Dedifferentiated amniotic fluid mesenchymal stem cell (primary cell): ENCODE data around the gene PRDM11.

ENCODE experiments used
- DNase-seq: peaks from one replicate; pipeline ENCODE4 v3.0.0-alpha.2; 2016; ENCODE audit errors: extremely low spot score

PRDM11 gene

DNA sequence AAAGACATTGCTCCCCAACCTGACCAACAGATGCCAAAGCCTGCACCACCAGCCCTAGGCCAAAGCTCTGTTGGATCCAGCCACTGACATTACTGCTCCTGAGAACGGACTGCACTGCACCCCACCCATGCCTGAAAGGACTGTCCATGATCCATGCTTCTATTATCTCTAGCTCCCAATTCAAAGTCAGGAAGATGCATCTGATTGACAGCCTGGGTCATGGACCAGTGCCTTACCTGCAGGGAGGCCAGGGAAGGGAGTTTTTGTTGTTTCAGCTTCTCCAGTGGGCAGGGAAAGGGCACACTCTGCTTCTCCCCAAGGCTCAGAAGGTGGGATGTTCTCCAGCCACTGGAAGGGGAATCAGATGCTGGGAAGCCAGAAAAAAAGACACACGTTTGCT is 4.8 kb upstream of the PRDM11 start:
- no peak for DNase-seq

- no peak for DNase-seq
These were observed 4.0 kb upstream of the PRDM11 start for GRCh38 chr11:45142241-45143055.

GRCh38 chr11:45143494-45143893 is 2.9 kb upstream of the PRDM11 start:
- DNase-seq: no peak

DNA sequence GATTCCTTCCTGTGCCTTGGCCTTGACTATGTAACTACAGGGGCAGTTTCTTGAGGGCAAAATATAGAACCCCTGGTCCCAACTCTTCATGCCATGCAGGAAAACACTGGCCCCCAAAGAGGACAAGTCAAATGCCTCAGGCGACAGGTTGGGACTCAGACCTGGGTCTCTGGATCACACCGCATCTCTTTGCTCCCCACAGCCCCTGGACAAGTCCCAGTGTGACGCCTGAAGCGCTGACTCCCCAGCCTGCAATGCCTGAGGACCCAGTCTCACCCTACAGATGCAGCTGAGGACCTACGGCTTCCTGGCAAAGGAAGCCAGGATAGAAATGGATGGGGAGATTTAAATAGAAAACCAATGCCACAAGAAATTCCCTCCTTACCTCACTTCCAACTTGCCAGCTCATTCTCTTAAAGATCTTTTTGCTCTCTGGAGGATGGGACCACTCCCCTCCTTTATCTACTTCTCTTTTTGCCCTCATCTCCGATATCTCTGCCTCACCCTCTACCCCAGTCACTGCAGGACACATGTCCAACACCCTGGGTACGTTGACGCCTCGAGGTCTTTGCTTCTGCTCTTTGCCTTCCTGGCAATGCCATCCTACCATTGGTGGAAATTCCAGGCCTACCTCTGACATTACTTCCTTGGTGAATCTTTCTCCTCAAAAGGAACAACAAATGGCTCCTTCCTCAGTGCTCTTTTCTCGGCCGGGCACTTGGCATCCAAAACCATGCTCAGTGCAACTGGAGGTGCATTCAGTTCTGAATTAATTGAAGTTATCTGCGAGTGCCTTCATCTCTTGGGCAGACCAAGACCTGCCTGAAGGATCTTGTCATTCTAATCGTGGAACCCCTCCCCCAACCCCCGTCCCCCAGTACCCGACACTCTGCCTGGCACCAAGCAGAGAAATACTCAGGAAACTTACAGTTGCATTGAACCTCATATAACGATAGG is 2.0 kb upstream of the PRDM11 start:
- DNase-seq: no peak

DNA sequence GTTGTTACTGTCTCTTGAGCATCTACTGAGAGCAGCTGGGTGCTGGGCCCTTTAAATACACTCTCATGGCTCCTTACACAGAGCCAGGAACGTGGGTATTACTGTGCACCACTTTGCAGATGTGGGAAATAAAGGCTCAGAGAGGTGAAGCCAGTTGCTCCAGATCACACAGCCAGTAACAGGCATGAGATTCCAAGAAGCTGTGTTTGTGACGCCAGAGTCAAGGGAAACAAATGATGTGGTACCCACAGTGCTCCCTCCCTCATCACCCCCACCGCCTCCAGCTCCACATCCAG is 1.4 kb upstream of the PRDM11 start:
- no peak for DNase-seq

- DNase-seq: no peak
These were observed 914 bp upstream of the PRDM11 start for GRCh38 chr11:45145379-45146071.

GRCh38 chr11:45147017-45147728 is 734 bp downstream of the PRDM11 start:
- peak; percentile 92 for DNase-seq

DNA sequence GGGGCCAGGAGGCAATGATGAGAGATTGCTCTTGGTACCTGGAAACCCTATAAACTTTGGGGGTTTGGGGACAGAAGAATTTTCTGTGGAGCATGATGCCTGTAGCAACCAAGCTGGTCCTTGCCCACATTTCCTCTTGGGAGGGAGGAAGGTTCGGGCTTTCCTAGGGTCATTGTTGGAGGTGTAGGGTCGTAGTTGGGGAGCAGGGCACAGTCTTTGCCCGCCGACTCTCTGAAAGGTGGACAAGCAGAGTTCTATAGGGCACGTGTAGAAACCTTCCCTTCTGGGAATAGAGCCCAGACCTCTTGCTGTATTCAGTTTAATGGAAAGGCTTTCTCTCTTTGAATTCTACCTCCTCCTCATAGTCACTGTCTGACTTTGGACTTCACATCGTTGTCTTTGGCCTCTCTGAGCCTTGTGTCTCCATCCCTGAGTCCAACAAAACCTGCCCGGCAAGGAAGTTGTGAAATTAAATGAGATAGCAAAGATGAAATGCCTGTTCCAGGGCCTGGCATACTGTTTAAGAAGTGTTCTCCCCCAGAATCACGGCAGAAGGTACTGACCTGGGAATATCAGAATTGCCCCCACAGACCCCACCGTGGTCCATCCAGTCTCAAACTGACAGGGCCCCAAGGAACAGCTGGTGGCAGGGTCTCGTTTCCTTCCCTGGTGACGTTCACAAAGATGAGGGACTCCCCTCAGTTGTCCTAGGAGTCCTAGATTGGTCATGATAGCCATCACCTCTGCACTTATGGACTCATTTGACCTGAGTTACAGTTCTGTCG is 1.6 kb downstream of the PRDM11 start:
- no peak for DNase-seq

DNA sequence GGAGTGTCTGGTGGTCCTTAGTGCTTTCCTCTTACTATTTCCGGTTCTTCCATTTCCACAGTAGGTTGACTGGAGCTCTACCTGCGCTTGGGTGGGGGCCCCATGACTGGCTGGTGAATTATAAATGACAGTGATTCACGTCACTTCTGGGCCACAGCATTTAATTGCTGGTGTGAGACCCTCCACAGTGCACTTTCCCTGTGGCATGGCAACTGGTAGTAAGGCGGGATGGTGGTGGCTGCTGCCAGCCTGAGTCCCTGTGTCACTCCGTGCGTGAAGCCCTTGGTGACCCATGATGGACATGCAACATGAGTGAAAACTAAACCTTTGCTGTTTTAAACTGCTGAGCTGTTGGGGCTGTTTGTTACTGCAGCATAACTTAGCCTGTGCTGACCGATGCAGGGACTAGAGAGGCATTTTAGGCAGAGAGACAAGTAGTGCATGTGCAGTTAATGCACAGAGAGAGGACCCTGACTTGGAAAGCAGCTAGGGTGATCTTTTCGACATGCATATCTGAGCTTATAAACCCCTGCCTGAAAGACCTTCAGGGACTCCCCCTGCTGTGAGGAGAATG is 3.1 kb downstream of the PRDM11 start:
- no peak for DNase-seq

GRCh38 chr11:45150301-45150700 is 3.9 kb downstream of the PRDM11 start:
- DNase-seq: no peak

DNA sequence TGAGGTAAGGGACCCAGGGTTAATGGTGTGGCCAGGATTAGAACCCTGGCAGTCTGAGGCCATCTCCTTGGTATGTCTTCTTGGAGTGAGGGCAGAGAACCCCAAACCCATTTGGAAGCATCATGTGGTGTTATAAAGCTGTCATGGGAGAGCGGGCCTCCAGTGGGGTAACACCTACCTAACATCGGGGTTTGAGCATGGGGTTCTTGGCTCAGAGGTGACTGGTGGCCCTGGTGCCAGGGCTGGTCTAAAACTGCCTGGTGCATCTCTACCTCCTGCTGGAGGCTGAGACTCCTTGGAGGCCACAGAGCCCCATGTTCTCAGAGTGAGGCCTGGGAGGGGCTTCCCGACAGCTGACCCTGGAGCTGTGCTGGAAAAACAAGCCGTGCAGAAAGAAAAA is 4.5 kb downstream of the PRDM11 start:
- DNase-seq: no peak

DNA sequence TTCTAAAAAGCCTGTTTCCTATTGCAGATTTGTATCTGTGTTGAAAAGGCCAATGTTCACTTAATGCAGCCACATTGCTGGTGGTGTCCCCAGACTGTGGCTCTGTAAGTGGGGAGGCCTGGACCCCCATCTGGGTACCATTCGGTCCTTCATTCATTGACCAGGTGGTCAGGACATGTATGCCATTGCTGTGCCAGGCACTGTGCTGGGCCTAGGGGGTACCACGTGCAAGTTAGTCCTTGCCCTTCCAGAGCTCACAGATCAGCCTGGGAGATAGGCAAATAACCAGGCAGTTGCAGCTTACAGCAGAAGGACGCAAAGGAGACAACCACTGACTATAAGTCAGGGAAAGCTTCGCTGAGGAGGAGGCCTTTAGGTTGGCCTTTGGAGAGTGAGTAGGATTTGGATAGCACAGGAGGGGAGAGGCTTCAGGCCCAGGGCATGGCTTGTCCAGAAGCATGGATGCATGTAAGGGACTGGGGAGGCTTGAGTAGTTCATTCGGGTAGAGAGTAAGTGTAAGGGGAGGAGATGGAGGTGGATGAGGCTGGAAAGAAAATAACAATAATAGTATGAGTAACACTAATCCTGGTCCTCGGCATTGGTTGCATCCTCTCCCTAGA is 5.0 kb downstream of the PRDM11 start:
- DNase-seq: no peak

DNA sequence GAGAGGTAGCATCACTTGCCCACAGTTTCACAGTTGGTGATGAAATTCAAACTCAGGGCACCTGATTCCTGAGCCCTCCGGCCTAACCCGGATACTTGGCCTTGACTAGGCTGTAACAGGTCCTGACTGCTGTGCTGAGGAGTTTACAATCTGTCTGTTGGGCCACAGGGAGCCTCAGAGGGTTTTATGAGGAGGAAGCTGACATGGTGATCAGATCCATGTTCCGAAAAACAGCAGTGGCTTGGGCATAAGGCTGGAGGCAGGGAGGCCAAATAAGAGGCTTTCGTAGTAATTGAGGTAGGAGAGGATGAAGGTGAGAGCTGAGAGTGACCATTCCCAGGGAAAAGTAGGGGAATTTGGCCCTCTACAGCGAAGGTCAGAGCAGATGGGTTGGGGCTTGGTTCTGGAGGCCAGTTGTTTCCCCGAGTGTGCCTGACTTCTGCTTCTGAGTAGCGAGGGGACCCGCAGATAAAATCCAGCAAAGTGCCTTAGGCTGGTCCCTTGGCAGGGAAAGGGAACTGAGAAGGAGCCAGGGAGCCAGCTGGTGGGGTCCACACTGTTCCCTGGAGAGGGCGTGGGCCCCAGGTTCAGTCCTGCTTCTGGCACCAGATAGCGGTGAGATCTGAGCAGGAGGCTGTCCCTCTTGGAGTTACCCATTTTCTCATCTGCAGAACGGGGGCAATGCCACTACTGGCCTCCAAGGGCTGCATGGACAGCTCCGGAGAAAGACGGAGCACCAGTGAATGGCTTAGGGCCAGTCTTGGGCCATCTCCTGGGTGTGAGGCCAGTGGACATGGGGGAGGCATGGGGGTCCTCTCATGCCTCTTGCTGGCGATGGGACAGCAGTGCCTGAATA is 6.5 kb downstream of the PRDM11 start:
- DNase-seq: no peak

GRCh38 chr11:45154276-45154675 is 7.8 kb downstream of the PRDM11 start:
- no peak for DNase-seq

GRCh38 chr11:45155058-45155551 is 8.7 kb downstream of the PRDM11 start:
- DNase-seq: no peak

DNA sequence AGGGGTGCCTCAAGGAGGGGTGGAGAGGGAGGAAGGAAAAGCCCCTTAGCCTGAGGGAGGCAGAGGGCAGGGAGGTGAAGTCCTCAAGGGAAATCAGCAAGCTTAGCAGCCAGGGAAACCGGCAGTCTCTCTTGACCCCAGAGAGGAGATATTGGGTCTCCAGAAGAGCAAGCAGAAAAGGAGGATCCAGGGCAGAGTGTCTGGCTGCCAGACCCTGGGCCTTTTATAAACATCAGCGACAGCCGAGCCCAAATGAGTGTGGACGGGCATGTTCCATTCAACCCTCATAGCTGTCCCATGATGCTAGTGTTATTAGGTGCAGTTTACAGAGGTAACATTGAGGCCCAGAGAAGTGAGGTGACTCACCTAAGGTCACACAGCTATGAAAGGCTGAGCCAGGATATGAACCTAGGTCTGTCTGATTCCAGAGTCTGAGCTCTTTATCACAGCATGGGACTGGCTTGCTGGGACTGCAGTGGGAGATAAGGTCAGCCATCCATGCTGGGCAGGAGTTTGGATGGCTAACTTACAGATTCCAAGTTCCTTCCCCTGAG is 9.3 kb downstream of the PRDM11 start:
- DNase-seq: no peak

DNA sequence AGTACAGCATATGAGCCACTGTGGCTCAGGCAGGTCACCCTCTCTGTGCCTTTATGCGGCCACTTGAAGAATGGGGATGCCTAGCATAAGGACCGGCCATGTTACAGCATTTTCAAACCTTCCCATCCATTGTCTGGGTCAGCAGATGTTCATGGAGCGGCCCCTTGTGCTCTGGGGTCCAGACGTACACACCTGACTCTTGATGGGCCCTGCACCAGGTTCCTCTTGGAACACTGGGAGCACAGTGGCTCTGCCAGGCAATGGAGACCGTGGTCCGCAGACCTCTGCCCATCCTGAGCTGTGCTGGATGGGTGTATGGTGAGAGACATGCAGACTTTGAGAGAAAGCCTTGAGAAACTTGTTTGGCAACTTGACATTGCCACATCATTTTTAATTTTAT is 9.8 kb downstream of the PRDM11 start:
- DNase-seq: no peak

DNA sequence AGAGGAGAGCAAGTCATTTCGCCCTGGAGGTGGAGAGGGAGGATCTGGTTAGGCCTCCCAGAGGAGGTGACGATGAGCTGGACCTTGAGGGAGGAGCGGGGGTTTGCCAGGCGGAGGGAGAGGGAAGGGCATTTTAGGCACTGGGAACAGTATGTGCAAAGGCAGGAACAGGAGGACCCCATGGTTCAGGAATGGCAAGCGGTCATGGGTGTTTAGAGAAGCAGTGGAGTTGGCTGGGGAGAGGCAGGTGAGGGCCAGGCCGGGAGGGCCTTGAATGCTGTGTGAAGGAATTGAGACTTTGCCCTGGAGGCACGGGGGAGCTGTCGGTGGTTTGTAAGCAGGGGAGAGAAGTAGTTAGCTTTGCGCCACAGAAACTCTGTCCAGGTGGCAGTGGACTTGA is 10.3 kb downstream of the PRDM11 start:
- no peak for DNase-seq
